ENCODE results near the gene DAGLB.
A peak's percentile ranks its signal among the peaks of the same experiment; 100 is the strongest.
"Not testable (repeated sequence)": the region's sequence is repeated elsewhere in the genome, so short reads cannot be mapped to it uniquely, and the experiment has no call there.

Gene DAGLB

DNA sequence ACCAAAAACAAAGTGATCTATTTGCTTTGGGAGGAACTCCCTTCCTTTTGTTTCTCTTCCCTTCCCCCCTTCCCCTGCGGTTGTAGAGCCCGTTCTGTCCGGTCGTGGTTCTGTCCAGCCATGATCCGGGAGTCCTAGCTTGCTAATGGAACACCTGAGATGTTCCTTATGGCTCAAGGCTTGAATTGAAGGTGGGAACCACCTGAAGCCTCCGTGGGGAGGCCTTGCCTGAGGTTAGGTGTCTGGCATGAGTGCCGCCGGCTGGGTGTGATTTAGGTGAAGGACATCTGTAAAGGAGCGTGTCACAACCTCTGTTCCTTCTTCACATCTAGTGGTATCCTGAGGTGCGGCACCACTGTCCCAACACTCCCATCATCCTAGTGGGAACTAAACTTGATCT, 46.2 kb downstream of the DAGLB start:
- Mint-ChIP-seq H3K9me3 (no peaks in the 10 kb centered on the region), H3K27me3 (no peaks in the 10 kb centered on the region), H3K4me3 (no peak overlapping the region), H3K4me1 (peaks cover 4% of the 10 kb centered on the region), H3K27ac (no peak overlapping the region), H3K36me3 (peaks cover 49% of the 10 kb centered on the region)
- no peak for ATAC-seq

DNA sequence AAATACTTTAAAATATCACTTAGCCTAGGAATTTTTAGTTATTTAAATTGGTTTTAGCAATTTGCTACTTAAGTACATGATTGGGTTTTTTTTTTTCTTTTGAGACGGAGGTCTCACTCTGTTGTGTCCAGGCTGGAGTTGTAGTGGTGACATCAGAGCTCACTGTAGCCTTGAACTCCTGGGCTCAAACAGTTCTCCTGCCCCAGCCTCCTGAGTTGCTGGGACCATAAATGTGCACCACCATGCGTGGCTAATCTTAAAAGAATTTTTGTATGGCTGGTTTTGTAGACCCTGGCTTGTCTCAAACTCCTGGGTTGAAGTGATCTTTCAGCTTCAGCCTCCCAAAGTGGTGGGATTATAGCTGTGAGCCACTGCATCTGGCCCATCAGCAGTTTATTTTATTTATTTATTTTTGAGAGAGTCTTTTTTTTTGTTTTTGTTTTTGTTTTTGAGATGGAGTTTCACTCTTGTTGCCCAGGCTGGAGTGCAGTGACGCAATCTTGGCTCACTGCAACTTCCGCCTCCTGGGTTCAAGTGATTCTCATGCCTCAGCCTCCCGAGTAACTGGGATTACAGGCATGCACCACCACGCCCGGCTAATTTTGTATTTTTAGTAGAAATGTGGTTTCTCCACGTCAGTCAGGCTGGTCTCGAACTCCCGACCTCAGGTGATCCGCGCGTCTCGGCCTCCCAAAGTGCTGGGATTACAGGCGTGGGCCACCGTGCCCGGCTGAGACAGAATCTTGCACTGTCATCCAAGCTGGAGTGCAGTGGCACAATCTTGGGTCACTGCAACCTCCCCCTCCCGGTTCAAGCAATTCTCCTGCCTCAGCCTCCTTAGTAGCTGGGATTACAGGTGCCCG, 47.3 kb downstream of the DAGLB start:
- not testable (repeated sequence) for H3K27ac Mint-ChIP-seq, H3K9me3 Mint-ChIP-seq

DNA sequence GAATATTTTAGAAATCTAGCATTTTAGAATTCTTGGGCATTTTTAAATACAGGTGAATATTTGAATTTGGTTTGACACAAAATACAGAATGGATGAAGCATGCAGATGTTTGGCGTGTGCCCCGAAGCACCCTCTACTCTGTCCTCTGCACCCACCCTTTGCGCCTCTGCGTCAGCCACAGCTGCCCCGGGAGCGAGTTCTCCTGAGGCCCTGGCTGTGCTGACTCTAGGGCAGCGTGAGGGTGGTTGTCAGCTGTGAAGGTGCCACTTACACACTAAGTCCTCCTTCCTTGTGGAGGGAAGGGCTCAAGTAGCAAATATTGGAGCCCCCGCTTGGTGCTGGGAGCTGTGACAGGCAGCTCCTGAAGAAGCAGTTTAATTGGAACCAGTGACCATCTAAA, 48.4 kb downstream of the DAGLB start:
- ATAC-seq: no peak
- Mint-ChIP-seq H3K27me3 (no peaks in the 10 kb centered on the region), H3K4me1 (peaks cover 23% of the 10 kb centered on the region), H3K27ac (no peak overlapping the region), H3K36me3 (peaks cover 49% of the 10 kb centered on the region), H3K9me3 (no peaks in the 10 kb centered on the region), H3K4me3 (no peak overlapping the region)

More for the DNA sequence above, 47.3 kb downstream of the DAGLB start:
- H3K27me3 Mint-ChIP-seq, ATAC-seq, H3K4me3 Mint-ChIP-seq: not testable (repeated sequence)
- H3K36me3 Mint-ChIP-seq: peaks cover 52% of the 10 kb centered on the region
- peaks cover 15% of the 10 kb centered on the region for H3K4me1 Mint-ChIP-seq

DNA sequence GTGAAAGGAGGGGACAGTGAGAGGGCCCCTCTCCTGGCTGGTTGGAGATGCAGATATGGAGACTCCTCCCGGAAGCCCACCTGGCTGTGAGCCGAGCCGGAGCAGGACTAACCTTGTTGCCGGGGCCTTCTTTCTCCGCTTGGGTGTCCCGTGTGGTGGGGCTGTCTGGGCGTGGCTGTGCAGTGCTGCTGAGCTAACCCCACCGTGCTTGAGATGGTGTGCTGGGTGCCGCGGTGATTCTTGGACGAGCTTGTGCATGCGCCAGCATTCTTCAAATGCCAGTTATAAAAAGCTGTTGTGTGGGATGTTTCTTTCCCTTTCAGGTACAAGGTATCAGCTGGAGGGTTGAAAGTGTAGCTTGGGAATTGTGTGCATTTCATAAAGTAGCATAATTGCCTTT, 48.8 kb downstream of the DAGLB start:
- H3K9me3 Mint-ChIP-seq: no peaks in the 10 kb centered on the region
- ATAC-seq: no peak
- H3K27ac Mint-ChIP-seq: no peak overlapping the region
- no peaks in the 10 kb centered on the region for H3K27me3 Mint-ChIP-seq
- peaks cover 49% of the 10 kb centered on the region for H3K36me3 Mint-ChIP-seq
- H3K4me3 Mint-ChIP-seq: no peak overlapping the region
- H3K4me1 Mint-ChIP-seq: peaks cover 27% of the 10 kb centered on the region

DNA sequence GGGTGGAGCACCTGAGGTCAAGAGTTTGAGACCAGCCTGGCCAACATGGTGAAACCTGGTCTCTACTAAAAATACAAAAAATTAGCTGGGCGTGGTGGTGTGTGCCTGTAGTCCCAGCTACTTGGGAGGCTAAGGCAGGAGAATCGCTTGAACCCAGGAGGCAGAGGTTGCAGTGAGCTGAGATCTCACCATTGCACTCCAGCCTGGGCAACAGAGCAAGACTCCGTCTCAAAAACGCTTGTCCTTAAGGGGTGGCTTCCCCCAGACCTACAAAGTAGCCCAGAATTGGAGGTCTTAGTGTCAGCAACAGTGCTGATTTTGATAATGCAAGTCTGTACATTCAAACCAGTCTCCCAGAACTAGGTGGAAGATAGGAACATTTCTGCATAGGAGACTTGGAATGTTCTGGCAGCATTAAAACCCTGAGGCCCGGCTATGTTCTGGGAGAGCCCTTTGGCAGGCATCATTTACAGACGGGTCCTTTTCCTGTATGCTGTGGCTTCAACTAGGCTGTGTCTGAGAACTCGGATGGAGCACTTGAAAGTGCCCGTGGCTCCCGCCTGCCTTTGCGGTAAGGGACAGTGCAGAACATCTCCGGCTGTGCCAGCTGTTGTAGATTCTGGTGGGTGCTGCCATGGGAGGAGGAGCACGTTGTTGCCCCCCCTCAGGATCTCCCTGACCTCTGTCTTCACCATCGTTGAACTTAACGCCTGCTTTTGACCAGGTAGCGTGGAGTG, 49.8 kb downstream of the DAGLB start:
- H3K4me3 Mint-ChIP-seq, H3K9me3 Mint-ChIP-seq, ATAC-seq, H3K27me3 Mint-ChIP-seq, H3K27ac Mint-ChIP-seq: not testable (repeated sequence)
- peaks cover 49% of the 10 kb centered on the region for H3K36me3 Mint-ChIP-seq
- H3K4me1 Mint-ChIP-seq: peaks cover 38% of the 10 kb centered on the region

DNA sequence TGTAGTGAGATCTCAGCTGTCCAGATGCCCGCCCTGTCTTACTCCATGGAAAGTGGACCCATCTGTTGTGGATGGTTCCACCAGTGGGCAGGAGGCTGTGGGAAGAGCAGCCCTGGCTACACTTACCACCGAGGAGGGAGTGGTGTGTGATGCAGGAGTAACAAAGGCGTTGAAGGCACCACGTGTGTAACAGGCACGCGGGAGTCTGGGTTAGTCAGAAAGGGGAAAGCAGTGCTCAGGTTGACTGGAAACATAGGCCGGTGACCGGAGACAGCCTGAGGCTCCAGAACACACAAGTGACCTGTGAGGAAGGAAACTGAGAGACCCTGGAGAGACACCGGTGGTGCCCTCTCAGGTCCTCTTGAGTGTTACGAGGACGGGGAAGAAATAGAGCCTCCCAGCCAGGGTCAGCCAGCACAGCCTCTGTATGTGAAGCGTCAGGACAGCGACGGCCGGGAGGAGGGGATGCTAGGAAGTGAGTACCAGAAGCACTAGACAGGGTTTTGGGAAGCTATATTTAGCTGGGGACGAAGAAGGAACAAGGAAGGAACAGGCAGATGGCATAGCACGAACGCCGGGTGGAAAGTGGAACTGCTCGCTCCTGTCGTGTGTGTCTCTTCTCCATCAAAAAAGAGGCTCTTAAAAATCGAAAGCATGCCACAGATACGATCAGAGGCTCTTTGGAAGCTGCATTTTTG, 51.7 kb downstream of the DAGLB start:
- peaks cover 46% of the 10 kb centered on the region for H3K36me3 Mint-ChIP-seq
- peak overlapping the region; percentile 67 for H3K4me3 Mint-ChIP-seq
- peak overlapping the region; percentile 71 for H3K27ac Mint-ChIP-seq
- H3K4me1 Mint-ChIP-seq: peaks cover 50% of the 10 kb centered on the region
- H3K9me3 Mint-ChIP-seq: no peaks in the 10 kb centered on the region
- no peak for ATAC-seq
- no peaks in the 10 kb centered on the region for H3K27me3 Mint-ChIP-seq

DNA sequence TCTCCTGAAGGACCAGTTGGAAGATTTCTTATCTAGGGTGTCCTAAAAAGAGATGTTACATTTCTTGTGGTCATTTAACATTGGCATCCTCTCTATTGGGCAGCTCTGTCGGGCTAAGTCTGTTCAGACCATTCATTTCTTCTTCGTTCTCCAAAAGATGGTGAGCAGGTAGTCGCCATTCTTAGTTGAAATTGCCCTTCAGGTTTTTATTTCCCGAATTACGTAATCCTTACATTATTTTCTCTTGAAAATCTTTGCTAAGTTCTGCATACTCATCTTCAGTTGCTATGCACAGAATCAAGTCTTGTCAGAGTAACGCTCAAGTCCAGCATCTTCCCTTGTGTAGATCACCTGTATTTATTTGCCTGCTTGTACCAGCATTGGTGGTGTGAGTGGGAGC, 53.6 kb downstream of the DAGLB start:
- Mint-ChIP-seq H3K36me3 (peaks cover 51% of the 10 kb centered on the region), H3K27me3 (no peaks in the 10 kb centered on the region), H3K4me1 (peaks cover 50% of the 10 kb centered on the region), H3K4me3 (no peak overlapping the region), H3K9me3 (no peaks in the 10 kb centered on the region), H3K27ac (peak overlapping the region; percentile 84)
- ATAC-seq: no peak

DNA sequence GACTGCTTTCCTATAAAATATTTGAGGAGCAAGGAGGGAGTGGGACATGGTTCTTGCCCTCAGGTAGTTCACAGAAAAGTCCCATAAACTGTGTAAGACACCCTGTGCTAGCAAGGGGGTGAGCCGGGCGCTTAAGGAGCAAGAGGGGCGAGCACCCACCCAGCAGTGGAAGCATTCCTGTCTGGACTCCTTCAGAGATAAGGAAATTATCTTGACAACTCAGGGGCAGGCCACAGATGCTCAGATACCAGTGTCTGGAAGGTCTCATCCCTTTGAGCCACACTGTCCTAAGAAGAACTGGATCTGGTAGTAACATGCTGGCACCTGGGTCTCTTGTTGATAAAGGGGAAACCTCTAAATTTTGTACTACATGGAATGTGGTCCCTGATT, 54.1 kb downstream of the DAGLB start:
- Mint-ChIP-seq H3K4me3 (no peak overlapping the region), H3K27me3 (no peaks in the 10 kb centered on the region), H3K36me3 (peaks cover 51% of the 10 kb centered on the region), H3K9me3 (no peaks in the 10 kb centered on the region), H3K4me1 (peaks cover 50% of the 10 kb centered on the region), H3K27ac (peak overlapping the region; percentile 84)
- peak; percentile 13 for ATAC-seq

DNA sequence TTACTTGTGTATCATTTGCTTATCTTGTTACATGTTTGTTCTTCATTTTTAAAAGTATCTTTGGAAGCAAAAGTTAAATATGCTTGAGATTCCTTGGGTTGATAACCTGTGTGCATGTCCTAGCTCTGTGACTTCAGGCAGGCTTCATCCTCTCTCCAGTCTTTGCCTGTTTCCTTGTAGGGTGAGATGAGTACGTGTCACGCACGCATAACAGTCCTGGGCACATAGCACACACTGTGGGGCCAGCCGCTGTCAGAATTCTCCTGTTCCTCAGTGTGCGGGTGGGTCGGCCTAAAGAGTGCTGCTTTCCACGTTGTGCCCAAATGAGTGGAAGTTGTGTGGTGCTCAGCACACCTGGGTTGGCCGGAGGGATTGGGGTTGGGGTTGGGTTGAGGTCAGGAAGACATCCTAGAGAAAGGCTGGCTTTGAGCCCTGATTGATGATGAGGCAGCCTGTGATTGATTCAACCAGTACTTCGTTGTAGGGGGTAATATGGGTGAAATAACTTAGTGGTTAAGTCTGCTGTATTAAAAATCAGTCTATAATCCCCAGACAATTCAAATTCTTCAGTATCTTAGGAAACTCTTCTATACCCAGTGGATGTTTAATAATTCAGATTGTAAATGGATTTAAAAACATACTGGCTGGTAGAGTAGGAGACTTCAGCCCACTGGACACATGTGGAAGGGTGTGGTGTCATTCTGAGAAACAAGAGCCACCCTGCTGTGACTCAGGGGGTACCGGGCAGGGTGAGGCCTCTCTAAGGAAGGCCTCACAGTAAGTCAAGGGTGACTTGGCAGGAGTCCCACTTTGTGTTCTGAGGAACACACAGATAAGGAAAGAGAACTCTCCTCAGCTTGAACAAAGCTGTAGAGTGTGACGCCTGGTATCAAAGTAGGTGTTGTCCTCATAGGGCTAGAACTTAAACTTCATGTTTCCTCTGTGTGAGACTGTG, 54.8 kb downstream of the DAGLB start:
- H3K36me3 Mint-ChIP-seq: peaks cover 53% of the 10 kb centered on the region
- no peak overlapping the region for H3K4me3 Mint-ChIP-seq
- ATAC-seq: peak; percentile 96

DNA sequence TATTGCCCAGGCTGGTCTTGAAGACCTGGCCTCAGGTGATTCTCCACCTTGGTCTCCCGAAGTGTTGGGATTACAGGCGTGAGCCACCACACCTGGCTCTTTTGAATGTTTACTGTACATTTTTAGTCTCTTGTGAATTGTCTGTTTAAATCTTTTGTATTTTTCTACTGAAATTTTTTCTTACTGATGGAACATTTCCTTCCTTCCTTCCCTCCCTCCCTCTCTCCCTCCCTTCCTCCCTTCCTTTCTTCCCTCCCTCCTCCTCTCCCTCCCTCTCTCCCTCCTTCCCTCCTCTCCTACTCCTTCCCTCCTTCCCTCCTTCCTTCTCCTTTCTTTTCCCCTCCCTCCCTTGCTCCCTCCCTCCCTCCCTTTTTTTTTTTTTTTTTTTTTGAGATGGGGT, 58.0 kb downstream of the DAGLB start:
- Mint-ChIP-seq H3K4me1 (peaks cover 47% of the 10 kb centered on the region), H3K36me3 (peaks cover 48% of the 10 kb centered on the region)

More for the DNA sequence above, 54.8 kb downstream of the DAGLB start:
- Mint-ChIP-seq H3K27me3 (no peaks in the 10 kb centered on the region), H3K27ac (peak overlapping the region; percentile 84), H3K9me3 (no peaks in the 10 kb centered on the region), H3K4me1 (peaks cover 50% of the 10 kb centered on the region)

DNA sequence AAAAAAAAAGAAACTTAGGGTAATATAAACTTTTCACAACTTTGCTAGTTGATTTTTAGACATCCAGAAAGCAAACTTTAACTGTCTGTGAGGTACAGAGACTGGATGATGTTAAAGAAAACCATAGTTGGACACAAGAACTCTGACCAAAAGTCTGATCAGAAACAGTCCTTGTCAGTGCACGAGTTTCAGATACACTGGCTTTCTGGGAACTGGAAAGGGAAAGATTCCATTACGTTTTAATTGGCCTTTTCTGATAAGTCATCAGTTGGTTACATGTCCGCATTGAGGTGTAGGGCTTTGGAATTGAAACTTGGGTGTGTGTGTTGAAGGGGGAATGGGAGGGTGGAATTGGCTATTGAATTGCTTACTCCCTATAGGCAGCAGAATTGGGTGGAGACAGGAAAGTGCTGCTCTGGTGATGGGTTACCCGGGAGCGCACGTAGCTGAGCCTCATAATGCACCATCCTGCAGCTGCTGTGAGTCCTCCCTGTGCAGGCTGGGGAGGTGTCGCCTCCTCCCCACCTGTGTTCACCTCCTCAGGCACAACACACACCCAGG, 59.9 kb downstream of the DAGLB start:
- ATAC-seq: no peak
- Mint-ChIP-seq H3K27ac (no peak overlapping the region), H3K9me3 (no peaks in the 10 kb centered on the region), H3K4me1 (peaks cover 41% of the 10 kb centered on the region), H3K27me3 (no peaks in the 10 kb centered on the region), H3K4me3 (no peak overlapping the region), H3K36me3 (peaks cover 31% of the 10 kb centered on the region)

More for the DNA sequence above, 58.0 kb downstream of the DAGLB start:
- H3K9me3 Mint-ChIP-seq: no peaks in the 10 kb centered on the region
- H3K27ac Mint-ChIP-seq: no peak overlapping the region
- ATAC-seq: no peak
- H3K27me3 Mint-ChIP-seq: no peaks in the 10 kb centered on the region
- H3K4me3 Mint-ChIP-seq: no peak overlapping the region

DNA sequence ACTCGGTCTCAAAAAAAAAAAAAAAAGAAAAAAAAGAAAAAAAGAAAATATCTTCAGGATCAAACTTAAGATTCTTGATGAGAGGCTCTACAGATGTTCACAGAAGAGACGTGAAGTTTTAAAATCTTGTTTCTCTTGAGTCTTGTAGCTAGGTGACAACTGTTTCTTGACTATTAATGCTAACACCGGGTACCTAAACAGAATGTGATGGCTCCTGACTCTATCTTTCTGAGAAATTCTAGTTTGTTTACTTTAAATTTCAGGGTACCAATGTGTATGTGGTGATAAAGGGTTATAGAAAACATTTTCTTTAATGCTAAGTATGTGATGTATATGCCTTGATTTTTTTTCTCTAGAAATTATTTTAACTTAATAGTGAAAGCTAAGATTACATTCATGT, 61.0 kb downstream of the DAGLB start:
- H3K4me1 Mint-ChIP-seq: peaks cover 46% of the 10 kb centered on the region
- no peaks in the 10 kb centered on the region for H3K27me3 Mint-ChIP-seq
- H3K27ac Mint-ChIP-seq: no peak overlapping the region
- no peak for ATAC-seq
- H3K4me3 Mint-ChIP-seq: no peak overlapping the region
- no peaks in the 10 kb centered on the region for H3K9me3 Mint-ChIP-seq
- peaks cover 33% of the 10 kb centered on the region for H3K36me3 Mint-ChIP-seq

DNA sequence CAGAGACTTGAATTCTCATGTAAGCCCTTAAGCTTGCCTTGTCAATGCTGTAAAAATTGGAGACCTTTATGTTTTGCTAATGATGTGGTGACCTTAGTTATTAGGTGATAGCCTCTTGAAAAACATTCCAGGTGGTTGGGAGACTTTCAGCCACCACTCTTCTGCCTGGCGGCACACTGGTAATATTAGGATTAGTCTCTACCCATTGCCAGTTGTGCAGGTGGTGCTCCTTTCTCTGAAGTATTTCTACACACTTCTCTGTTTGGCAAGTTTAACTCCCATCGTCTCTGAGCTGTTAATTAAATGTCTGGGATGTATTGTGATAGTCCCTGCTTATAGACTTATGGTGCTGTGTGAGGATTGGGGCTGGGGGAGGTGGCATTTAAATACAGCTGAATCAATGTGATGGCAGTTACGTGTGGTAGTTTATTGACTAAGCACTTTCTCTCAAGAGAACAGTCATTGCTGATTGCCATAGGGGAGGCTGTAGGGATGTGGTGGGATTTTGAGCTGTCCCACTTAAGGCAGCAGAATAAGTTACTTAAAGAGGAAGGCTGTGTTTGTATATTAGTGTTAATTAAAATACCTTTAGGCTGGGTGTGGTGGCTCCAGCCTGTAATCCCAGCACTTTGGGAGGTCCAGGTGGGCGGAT, 61.7 kb downstream of the DAGLB start:
- peak overlapping the region; percentile 61 for H3K27ac Mint-ChIP-seq
- H3K9me3 Mint-ChIP-seq: no peaks in the 10 kb centered on the region
- no peak for ATAC-seq
- no peak overlapping the region for H3K4me3 Mint-ChIP-seq
- H3K27me3 Mint-ChIP-seq: no peaks in the 10 kb centered on the region
- peaks cover 48% of the 10 kb centered on the region for H3K4me1 Mint-ChIP-seq
- peaks cover 26% of the 10 kb centered on the region for H3K36me3 Mint-ChIP-seq
